Measurements from ENCODE around the gene DCC.

Gene DCC

DNA sequence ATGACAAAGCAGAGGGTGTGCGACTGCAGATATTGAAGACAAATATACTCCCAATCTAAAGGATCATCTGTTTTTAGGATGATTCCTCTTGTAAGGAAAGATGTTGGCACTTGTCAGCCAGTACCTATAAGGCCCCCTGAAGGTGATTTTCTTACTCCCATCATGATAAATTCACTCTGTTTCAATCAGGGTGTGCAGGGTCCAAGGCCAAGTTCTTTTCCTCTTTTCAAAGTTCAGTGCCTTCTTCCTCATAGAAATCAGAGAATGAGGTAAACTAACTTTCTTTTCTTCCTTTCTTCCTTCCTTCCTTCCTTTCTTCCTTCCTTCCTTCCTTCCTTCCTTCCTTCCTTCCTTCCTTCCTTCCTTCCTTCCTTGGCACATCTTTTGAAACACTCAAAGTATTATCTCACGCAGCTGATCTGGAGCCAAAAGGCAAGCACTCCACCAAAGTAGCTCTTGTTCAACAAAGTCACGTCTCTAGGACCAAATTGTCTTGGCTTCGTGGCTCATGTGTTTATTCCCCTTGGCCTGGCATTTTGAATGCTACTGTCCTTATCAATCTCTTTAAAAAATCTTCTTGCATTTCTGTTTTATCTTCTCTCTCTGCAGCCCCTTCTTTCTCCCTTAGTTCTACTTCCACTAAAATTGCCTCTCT lies 87.7 kb downstream of the DCC start:
- ATAC-seq = no peak
- DNase-seq = no peak

DNA sequence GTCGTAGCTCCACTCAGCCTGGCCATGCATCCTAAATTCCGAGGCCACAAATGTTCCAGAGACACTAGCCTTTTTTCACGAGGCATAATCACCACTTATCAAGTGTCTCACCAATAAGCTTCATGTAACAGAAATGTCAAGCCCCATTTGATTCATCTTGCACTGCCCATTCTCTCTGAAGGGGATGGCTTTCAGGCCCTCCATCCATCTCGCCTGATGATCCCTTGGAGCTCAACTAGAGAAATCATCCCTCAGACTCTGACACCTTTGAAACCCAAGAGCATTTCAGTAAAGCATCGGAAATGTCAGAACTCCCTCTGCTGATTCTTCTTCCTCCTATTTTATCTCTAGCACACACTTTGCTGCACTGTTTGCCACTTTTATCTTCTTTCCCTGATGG lies 91.7 kb downstream of the DCC start:
- ATAC-seq (no peak), DNase-seq (no peak)

DNA sequence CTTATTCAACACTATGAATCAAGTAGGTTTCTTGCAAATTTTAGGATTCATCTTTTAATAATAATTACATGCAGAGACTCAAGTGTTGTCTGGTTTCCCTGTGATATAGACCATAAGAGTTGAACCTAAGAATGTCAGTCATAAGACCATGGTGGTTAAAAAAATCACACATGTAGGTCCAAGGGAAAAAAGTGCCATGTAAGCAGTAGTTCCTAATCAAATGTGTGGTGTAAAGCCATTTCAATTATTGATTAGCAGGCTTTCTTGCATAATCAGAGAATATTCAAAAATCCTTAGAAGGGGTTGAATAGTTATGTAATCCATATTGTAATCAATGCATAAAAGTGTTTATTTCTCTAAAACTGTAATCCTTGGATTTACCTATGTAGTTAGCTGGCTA lies 93.8 kb downstream of the DCC start:
- DNase-seq (no peak), ATAC-seq (no peak)

DNA sequence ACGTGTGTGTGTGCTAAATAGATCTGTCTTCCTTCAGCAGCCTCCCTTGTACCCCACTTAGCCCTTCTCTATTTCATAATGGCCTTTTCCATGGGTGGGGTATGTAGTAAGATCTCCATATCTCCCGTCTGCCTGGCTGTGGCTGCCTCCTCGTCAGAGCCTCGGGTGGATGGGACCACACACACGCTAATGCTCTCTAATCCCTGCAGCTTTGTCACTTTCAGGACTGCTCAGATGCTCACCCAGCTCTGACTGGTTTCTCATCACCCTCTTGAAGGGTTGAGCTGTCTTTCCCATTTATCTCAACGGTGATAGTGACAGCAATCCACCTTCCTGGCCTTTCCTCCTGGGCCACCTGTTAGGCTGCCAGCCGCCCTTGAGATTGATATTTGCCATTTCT lies 95.3 kb downstream of the DCC start:
- no peak for DNase-seq
- ATAC-seq = no peak

DNA sequence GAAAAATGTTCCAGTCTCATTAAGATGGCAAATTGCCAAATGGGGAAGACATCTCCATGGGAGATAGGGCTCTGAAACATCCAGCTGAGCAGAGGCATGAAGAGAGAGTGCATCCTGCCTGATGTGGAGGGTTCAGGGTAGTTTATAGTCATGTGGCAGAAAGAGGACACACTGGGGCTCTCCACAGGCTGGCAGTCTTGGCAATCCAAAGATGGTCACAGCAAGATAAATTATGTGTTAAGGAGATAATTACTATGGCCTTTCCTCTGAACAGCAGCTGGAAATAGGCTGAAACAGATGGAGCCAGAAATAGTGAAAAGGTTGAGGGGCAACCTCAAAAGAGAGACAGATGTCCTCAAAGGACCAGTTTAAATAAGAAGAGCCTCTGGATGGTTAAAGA lies 97.2 kb downstream of the DCC start:
- DNase-seq (no peak), ATAC-seq (no peak)

DNA sequence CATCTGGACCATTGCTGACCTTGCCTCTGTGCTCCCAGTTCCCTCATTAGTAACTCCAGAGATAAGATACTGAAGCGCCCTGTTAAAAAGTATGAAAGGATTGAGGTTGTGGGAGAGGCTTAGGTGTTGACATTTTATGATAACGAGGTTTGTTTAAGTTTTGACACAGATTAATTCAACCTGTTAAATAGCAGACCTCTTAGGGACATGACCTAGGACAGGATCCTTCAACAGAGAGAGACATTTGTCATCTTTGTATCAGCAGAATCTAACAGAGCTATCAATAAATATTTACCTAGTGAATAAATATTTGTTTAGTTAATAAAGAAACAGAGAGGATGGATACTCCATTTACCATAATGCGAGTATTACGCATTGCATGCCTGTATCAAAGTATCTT lies 99.5 kb downstream of the DCC start:
- no peak for ATAC-seq
- DNase-seq = no peak

DNA sequence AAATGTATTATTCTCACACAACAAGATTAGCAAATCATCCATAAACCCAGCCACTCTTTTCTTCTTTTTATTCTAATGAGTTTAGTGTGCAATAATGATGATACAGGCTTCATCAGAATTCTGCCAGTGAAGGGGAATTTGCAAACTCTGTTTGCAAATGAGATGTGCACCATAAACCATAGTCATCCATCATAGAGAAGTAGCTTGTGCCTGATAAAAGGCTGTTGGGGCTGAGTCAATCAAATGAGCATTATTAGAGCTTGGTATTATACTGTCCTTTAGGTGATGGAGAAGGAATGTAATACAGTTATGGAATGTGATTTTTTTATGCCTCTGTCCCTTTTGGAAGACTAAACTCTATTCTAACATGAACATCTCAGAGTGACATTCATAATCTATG lies 101.8 kb downstream of the DCC start:
- ATAC-seq (no peak), DNase-seq (no peak)

DNA sequence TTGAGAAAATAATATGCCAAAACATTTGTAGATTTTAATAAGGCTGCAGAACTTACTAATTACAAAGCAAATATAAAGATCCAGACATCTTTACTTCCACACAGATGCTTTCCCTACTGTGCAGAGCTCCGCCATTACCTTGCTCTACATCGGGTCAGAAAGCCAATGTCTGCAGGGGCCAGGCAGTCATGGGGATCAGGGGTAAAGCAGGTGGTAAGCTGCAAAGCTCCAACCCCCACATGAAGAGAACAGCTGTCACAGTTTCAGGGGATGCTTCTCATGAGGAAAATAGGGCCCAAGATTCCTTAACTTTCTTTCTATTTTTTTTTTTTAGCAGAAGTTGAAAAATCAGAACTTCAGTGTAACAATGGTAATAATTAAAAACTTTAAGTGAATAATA lies 102.7 kb downstream of the DCC start:
- DNase-seq (no peak), ATAC-seq (no peak)

DNA sequence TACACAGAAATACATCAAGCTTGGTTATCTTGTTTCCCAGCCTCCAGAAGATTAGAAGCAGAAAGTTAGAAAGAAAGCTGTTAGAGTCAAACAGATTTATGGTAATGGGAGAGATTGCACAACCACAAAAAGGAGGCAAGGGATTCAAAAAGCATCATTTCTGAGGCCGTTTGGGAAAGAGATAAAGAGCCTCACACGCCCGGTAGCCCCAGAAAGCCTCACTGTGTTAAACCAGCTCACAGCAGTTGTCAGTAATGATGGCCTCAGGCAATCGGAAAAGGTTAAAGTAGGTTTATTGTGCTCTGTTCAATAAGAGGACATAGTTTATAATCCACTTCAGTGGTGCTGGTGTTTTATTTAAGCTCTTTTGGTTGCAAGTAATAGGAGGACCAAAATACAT lies 111.3 kb downstream of the DCC start:
- no peak for DNase-seq
- no peak for ATAC-seq

DNA sequence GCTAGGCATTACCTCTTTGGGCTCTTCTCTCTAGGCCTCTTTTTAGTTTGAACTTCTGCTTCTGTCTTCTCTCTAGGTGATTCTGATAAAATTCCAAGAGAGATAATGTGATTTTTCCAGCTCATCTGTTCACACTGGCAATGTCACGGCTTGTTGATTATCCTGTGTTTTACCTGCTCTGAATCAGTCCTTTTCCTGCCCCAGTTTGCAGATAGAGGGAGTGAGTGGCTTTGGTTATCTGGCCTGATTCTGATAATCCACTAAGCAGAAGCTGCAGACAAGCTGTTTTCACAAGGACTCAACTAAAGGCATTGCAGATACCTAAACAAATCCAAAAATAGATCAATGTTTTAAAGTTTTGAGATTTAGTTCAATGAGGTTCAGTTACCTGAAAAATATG lies 111.9 kb downstream of the DCC start:
- ATAC-seq = no peak

DNA sequence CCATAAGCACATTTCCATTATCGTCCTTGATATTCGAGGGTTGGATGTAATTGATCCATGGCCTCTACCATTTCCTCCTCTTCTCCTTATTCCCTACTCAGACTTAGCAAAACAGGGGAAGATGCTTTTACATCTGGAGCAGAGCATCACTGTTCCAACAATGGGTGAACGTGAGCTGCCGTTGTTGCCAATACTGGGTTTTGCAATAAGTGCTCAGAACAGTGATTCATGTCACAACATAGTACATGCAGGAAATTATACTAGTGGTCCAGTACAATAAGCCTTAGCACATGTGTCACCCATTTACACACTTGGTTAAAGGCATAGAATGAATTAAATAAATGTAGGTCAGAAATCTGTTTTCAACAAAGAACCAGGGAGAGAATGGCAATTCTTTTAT lies 112.4 kb downstream of the DCC start:
- ATAC-seq (no peak), DNase-seq (no peak)

More for the DNA sequence above, 111.9 kb downstream of the DCC start:
- no peak for DNase-seq

DNA sequence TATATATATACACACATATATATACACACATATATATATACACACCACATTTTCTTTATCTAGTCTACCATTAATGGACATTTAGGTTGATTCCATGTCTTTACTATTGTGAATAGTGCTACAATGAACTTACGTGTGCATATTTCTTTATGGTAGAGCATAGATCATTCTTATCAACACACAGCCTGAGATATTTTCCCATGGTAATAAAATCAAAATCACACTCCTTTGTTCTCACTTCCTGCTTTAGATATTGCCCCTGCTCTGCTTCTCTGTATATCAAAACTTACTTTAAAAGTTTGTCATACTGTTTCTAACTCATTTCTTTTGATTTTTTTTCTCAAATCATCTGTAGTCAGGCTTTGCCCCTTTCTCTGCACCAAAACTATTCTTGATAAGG lies 119.9 kb downstream of the DCC start:
- no peak for DNase-seq
- no peak for ATAC-seq

DNA sequence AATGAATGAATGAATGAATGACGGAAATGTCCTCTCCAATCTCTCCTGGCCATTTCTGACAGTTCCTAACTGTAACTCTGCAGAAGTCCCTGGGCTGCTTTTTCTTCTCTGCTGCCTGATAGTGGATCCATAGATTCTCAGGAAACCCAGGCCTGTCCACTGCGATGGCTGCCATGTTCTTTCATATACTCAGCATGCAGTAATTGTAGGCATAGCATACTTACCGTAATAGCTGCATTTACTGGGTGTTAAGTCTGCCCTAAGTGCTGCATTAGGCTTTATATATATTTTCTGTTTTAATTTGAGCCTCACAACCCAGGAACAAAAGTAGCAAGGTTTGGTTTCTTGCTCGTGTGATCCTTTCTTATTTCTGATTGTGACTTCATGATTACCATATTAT lies 122.9 kb downstream of the DCC start:
- no peak for DNase-seq
- ATAC-seq = no peak

DNA sequence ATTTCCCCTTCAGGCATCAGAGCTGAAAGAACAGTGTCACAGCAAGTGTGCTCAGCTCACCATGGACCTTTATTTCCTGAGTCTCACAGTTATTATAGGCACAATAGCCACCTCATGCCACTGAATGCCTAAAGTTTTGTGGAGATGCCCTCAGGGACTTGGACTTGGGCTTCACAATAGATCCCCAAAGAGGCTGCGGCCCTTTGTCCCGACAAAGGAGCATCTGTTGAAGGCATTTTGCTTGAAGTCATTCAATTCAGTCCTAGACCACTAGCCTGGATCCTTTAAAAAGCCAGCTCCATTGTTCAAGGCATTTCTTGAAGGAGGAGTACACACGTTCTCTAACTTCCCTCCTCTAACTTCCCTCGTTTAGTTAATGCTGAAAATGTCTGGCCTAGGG lies 125.4 kb downstream of the DCC start:
- DNase-seq (no peak), ATAC-seq (no peak)

DNA sequence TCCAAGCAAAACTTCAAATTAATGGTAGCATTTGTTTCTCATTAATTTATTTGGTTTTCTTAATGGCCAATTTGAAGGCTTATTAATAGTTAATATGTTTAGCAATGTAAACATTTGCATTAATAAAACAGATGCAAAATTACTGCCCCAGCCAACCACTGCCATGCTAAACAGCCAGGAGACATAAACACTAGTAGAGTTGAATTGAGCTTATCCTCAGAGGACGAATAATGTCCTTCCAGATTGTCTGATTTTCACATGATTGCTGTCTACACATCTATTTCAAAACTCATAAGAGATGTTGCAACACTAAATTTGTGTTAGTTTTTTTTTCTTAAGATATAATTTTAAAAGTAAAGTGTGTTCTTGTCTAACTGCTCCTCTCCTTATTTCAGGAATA lies 128.5 kb downstream of the DCC start:
- ATAC-seq (no peak), DNase-seq (no peak)

DNA sequence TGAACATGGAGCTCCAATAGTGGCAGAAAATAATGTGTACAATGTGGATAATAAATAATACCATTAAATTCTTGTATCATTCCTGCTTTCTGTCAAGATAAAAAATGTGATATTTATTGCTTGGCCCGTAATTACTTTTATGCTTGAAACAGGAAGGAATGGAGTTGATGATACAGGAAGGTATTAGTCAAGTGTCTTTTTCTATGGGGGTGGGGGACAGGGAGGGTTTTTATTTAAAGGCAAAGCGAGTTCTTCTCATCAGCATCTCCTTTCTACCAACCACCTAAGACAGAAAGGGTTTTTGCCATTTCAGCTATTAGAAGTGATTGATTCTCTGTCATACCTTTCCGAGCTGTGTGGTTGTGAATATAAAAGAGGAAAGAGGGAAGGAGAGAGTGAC lies 135.3 kb downstream of the DCC start:
- DNase-seq (no peak), ATAC-seq (no peak)

DNA sequence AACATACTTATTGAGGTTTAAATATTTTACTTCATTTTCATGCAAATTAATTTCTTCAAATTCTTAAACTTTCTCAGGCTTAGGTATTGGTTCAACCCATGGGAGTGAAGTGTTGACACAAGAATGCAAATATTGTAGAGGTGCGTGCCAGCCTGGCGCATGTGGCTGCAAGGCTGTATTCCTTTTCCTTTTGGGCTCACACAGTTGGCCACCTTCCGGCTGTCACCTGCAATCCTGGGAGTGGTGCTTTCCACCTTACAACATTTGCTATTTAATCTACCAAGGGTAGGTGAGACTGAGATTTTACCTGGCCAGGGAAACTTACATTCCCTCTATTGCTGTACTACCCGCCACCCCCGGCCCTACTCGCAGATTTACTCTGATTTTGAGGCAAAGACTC lies 141.1 kb downstream of the DCC start:
- DNase-seq (no peak), ATAC-seq (no peak)

DNA sequence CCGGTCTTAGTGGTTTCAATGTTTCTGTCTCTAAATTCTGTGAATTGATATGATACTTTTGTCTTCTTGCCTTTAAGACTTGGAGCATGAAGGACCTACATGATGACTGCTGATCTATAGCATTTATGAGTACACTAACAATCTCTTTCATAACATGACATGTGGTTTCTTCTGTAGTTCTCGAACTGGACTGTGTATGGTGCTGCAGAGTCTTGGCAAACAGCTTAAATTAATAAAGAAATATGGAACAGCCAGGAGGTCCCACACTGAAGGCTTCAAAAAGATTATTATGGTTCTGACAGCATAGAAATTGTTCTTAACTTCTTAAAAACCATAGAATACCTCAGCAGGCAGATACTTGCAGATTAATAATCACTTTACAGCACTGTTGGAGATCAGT lies 145.0 kb downstream of the DCC start:
- no peak for ATAC-seq
- no peak for DNase-seq

DNA sequence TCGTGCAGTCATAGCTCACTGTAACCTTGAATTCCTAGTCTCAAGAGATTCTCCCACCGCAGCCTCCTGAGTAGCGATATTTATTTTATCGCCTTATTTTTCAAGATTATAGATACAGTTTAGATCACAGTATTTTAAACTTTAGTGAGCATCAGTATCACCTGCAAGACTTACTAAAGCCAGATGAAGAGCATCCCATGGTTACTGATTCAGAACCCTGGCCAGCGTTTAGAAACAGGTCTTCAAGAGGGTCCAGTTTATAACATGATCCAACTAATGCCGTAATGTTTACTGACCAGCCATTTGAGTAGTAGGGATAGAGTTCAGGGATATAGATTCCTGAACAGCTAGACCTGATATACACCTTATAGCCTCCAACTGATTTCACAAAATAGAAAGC lies 146.1 kb downstream of the DCC start:
- no peak for DNase-seq
- no peak for ATAC-seq

DNA sequence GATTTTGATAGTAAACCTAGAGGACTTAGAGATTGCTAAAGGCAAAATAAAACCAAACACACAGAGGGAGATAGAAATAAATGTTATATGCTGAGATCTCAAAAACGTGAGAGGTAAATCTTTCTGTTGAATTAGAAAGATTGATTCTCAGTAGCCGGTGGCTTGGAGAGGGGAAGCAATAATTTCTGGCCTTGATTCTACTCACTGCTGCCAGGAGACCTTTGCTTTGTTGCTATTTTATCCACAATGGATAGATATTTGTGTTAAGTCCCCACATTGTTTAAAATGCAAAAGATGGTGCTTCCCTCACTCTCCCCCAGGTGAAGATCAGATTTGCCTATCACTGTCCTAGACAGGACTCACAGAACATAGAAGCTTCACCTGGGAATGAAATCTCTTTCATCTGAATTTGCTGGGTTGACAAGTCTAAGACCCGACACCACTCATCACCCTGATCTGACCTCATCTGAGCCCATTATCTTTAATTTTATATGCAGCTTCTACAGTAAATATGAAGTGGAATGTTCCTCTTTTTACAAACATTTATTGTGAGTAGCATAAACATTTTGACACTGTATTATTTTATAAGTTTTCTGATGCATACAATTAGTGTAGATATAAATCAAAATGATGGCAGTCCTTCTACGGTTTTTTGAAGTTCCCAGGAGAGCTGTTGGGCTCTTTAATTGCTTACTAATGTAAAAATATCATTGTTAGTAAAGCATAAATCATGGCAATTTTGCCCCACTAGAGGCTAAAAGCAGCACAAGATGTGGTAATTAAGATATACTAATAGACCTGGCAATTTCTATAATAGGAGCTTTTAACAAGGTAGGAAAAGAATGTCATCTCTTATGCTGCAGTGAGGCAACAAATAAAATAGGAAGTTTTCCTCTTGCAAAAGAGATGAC lies 149.7 kb downstream of the DCC start:
- DNase-seq = no peak
- no peak for ATAC-seq

DNA sequence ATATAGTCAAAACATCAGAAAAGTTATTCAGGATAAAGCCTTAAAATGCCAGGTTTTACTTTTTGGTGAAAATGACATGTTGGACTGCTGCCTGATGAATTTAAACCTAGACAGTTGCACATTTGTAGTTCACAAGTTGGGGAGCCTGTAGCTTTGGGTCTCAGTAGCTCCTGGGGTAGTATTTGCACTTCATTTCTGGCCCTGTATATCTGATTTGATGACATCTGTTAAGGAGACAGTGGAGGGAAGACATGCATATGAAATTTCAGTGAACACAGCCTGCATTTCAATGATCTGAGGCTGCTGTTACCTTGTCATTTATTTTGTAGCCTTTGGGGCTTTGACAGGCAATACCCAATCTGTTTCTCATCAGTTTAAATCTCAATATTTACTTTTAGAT lies 156.4 kb downstream of the DCC start:
- ATAC-seq = no peak
- DNase-seq = no peak

DNA sequence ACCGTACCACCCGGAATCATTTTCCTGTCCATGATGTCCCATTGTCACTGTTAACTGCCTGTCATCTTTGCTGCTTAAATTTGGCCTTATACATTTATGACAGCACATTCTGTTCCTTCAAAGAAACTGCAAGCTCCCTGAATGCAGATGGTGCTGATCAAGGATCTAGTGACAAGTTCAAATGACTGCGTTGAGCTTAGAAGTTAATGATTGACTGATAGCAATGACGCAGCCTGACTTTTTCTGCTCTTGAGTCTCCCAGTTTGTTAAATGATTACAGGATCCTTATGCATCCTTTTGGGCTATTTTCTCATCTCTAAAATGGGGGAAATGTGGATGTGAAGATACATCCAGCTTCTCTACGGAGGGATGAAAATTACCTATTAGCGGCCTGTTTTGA lies 159.0 kb downstream of the DCC start:
- no peak for DNase-seq
- no peak for ATAC-seq

DNA sequence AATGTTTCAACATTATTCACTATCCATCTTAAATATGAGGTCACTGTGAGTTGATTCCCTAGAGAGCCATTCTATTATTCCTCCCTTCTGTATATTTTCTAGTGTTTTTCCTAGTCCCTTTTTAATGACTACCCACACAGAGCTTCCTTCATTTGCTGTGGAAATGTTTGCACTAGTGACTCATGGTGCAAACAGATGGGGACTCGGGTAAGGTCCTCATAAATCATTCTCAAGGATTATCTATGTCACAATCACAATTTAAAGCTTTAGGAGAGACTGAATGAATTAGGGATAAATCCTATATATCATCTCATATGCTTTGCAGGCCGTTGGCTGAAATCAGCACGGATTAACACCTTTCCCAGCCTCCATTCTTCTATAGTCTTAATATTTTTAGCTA lies 159.6 kb downstream of the DCC start:
- DNase-seq = no peak
- ATAC-seq = no peak

DNA sequence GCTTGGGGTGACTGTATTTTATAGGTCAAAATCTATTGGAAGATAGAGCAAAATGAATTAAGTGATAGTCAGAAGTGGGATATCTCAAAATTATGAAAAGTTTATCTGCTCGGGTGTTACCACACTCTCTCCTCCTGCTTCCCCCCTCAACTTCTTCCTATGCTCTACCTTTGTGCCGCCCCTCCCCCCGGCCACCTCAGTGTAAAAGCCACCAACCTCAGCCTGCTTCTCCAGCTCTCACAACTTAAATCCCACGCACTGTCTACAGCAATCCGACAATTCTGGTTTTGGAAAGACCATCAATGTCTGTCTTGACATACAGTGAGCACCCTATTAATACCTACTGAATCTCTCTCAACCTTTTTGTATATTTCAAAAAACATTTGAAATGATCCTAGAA lies 164.6 kb downstream of the DCC start:
- ATAC-seq = no peak

More for the DNA sequence above, 164.6 kb downstream of the DCC start:
- DNase-seq = no peak

Measured in stimulated activated naive CD8-positive, alpha-beta T cell treated with anti-CD3 and anti-CD28 coated beads, Interleukin-15, Interleukin-2, amounts not matched to agents 100 U/mL and 50 U/mL, for 24 hours (primary cell).